ENCODE results near the gene CCDC102B.
"Not testable (repeated sequence)": the region's sequence is repeated elsewhere in the genome, so short reads cannot be mapped to it uniquely, and the experiment has no call there.

Gene CCDC102B

DNA sequence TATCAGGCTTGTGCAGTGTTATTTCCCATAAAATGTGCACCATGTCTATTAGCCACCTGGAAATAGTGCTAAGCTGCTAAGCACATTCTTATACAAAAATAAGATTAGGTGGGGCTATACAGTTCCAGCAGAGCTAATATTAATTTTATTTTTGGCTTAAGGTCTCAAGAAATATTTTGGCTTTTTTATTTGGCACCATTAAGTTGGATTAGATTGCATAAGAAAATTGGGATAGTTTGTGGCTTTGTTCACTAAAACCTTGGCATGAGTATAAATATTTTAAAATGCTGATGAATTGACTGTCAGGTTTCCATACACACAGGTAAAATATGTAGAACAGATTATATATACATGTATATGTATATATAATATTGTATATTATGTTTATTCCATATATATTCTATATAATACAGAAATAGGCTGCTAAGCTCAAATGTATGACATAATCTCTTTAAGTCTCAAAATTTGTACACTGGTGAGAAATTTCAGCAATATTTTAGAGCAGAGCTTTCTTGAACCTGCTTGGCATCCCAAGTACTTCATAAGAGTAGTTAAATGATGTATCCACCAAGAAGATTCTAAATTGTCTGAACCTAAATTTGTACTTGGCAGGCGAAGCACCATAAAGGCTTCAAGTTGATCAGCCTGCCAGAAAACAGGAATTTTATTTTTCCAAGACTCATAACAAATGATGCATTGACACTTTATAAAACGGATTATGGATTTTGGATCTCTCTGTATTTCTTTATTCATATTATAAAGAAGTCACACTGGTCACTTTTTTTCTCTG, 32.6 kb downstream of the CCDC102B start:
- DNase-seq: no peak

DNA sequence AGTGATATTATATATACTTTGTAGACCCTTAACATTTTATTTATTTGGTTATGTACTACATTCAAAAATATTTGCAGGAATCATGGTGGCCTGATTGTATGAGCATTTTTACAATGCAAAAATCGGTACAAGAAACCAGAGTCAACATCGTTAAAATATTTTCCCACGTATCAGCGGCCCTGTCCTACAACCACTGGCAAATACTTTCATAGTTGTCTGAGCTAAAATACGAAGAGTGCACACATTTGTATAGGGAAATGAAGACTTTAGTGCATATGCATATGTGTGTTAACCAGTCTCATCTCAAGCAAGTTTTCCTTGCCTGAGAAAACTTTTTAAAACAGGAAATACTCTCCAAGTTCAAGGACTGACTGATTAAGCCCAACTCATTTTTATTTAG, 35.9 kb downstream of the CCDC102B start:
- no peak for DNase-seq

DNA sequence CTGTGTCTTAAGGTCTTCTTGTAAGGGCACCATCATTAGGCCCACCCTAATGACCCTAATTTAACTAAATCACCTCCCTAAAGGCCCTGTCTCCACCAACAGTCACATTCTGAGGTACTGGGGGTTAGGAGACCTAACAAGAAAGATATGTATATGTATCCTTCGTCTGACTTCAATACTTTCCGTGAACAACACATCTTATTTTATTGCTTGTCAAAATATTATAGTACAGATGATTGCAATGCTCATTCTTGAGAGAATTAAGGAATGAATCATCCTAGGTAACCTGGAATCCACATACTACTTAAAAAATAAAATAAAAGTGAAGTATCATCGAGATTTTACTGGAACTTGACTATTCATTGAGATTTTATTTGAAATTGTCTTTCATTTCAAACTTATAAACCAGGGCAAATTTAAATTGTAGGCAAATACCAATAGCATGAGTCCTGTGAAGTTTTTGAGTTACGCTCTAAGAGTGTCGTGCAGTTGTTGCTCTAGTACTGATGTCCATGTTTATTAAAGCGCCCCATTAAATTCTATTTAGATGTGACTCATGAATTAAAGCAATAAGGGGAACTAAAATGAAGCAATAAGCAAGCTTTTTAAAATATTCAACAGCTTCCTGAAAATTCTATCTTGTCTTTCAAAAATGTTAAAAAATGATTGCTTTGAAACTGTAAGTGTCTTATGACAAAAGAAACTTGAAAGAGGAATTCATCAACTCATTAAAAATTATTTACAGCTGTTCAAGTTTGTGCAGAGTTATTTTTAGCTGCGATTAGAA, 40.0 kb downstream of the CCDC102B start:
- DNase-seq: no peak

DNA sequence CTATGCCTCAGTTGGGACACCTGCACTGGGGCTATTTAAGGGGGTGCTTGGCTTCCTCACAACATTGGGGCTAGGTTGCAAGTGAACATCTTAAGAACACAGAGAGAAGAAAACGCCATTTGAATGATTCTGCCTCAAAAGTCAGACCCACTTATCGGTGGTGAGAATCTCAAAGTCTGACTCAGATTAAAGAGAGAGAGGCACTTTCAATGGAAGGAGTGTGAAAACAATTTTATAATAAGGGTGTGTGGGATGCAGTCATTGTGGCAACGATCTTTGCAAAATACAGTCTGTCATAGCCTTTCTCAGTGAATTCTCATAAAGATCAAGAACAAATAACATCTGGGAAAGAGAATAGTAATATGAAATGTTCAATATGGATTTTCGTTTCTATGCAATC, 41.8 kb downstream of the CCDC102B start:
- DNase-seq: no peak

DNA sequence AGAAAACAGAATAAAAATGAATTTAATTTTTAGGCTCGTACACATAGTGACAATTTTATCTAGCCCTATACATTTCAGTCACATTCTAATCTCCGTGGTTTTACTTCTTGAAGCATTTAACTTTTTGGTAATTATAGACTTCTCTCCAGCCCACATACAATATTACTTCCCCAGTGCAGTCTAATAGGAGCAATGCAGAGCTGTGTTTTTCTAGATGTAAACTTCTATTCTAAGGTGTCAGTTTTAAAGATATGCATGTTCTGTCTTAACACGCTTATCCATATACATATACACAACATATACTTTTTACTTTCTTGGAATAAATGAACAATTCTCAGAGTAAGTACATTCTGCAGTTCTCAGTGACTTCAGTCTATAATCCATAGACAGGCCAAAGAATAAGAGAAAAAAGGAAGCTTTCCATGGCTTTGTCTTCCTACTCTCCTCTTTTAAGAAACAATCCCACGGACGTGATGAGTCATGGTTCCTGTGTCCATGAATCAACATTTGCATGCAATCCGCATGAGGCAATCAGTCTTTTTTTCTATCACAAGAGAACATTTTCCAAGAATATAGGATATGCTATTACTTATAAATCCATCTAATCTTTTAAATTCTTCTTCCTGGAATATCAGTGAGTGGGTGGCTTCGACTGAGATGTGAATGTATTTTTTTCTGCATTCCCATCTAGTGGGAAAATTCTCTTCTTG, 42.8 kb downstream of the CCDC102B start:
- no peak for DNase-seq

DNA sequence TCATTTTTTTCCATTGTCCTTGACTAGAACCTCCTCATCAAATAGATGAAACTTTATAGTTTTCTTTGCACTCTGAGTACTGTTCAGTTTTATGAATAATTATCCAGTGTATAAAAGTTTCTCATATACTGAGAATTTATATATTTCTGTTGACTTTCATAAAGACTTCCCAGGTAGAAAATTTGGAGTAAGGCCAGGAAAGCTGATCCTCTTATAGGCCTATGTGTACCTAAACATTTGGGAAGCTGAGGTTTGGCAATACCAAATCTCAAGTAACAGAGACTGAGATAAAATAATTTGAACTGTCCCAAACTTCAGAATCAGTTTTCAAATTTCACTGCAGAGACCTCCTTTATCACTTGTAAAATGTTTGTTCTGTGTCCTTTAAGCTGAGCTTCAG, 43.4 kb downstream of the CCDC102B start:
- DNase-seq: no peak

DNA sequence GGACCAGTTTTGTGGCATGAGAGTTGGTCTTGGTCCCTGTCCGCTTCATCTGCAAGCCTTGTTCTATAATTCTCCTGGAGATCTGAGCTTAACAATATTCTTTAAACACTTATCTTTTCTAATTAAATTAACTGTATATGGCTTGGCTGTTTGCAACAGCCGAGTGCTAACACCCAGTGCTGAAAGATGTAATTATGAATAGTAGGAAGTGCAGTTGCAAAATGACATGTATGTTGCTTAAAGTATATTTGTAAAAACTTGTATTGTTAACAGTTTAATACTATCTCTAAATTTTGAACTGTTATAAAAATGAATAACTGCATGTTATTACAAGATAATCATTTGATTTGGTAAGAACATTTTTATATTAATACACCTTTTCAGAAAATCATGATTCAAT, 45.1 kb downstream of the CCDC102B start:
- DNase-seq: no peak

DNA sequence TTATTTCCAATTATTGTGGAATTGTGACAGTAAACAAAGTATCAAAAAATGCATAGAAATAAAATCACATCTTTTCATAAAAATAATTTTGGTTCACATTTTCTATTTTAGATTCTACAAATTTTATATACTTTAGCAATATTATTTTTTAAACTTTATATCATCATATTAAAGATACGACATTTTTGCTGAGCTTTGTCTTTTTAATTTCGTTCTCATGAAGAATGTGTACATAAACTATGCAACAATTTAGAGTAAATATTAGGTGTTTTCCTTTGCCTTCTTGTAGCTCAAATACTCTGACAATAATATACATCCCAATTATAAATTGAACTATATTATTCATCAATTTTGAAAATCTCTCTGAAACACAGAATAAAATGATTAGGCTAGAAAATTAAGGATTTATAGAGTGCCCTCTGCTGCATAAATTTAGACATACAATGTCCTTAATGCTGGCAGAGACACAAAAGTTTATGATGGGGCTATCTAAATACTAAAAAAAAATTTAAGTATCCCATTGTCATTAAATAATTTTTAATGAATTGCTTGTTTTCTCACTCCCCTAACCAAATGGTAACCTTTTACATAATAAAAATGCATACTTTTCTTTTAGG, 45.7 kb downstream of the CCDC102B start:
- DNase-seq: no peak

DNA sequence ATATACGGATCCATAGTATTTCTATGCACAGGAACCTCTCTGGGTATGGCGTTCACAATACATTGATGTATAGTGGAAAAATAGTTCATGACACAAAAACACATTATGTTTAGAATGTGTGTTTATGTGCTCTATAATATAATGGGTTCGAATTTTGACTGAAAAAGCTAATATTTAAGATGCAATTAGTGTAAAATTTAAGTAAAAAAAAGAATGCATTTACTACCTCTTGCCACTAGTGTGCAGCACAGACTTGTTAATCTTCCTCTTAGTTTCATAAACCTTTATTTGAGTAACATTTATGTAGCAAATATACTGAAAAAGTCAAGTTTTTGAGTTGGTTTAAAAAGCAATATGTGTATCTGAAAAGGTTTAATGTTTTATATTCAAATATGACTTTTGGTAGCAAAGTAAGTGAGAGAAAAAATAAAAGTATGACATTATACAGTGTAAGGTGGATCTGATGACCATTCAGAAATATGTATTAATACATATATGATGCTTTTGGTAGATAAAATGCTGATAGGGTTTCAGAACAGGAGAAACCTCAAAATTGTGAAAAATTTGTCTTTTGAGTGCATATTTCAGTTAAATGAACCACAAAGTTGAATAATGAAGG, 49.4 kb downstream of the CCDC102B start:
- no peak for DNase-seq

DNA sequence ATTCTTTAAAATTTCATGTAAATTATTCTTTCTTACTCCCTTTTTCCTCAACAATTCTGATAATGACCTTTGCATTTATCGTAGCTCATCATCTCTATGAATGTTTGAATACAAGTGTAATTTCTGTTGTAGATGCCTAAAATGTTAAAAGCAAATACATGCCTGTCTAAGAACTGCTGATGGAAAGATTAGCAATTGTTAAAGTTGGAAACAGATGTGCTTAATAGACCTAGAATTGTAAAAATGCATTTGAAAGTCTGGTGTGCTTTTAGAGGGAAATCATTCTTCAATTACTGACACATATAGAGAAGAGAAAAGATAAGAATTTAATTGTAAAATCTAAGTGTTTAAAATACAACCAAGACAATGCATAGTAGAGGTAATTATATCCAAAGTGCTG, 50.4 kb downstream of the CCDC102B start:
- no peak for DNase-seq

DNA sequence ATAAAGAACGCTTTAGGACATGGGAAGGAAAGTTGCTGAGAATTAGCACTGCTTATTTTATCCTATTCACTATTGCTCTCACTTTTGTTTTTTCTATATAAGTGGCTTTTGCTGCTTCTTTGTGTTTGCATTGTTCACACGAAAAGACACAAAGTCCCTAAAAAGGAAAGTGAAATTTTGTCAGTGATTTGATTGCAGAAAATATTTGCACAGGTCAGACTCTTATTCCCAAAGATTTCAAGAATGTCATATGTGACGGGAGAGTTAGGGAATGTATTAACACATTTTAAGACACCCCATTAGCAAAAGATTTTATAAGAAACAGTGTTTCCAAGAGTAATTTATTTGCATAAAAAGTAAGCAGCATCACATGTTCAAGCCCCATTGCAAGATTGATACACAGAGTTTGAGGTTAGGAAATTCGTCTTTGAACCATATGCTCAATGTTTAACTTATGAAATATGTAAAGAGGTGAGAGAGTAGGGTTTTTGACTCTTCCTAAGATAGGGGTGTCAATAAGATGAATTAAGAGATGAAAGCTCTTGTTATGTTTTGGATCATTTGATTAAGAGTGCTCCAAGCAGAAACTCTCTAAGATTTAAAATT, 57.0 kb downstream of the CCDC102B start:
- DNase-seq: no peak

DNA sequence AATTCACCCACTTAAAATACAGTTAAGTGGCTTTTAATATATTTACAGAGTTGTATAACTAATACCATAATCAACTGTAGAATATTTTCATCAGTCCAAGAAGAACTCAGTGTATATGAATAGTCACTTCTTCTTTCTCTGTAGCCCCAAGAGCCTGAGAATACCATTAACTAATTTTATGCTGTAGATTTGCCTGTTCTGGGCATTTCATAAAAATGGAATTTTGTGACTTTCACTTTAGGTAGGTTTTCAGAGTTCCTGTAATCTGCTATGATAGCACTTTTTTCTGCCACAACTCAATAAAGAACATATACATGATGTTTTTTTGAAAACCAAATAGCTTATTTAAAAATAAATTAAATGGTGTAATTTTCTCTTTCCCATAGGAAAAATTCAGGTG, 57.6 kb downstream of the CCDC102B start:
- no peak for DNase-seq

DNA sequence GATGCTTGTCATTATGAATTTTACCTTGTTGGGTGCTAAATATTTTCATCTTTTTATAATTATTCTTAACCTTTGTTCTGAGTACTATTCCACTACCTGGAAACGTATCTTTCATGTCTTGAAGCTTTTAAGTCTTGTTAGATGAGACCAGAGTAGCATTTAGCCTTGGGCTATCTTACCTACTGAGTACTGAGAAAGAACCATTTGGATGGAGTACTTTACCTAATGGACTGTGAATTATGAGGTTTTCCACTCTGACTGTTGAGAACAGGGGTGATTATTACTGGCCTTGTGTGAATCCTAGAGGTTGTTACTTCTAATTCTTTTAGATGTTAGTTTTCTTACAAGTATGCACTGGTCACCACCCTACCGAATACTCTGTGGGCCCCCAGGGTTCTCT, 63.5 kb downstream of the CCDC102B start:
- no peak for DNase-seq

DNA sequence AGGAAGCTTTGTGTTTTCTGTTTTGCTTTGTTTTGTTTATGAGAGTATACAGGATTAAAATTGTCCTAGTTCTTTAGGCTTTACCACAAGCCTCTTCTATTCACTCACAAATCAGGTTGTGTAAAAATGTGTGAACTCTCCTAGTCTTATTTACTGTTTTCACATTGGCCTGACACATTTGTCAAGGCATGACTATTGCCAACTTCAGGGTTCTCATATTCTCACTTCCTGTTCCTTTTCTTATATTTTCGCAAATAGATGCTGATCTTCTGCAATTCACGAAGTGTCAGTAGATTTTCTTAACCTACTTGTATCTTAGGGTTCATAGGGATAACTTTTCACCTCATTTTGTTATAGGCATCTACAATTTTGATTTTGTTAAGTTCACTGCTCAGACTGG, 67.1 kb downstream of the CCDC102B start:
- DNase-seq: no peak

DNA sequence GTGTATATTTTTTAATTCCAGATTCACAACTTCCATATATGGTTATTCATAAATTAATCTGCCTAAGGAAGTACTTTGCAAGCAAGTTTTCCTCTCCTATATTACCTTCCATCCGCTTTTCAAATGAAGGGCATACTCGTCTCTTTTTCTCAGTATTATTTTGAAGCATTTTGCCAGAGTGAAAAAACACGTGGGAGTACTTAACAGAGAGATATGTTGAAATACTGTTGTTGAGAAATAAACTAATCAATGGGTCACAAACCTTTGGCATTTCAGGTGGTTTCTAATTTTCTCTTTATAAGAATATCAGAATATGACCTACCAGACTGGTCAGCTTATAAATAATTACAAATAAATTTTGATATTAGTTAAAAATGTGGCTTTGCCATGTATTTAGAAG, 67.6 kb downstream of the CCDC102B start:
- no peak for DNase-seq

DNA sequence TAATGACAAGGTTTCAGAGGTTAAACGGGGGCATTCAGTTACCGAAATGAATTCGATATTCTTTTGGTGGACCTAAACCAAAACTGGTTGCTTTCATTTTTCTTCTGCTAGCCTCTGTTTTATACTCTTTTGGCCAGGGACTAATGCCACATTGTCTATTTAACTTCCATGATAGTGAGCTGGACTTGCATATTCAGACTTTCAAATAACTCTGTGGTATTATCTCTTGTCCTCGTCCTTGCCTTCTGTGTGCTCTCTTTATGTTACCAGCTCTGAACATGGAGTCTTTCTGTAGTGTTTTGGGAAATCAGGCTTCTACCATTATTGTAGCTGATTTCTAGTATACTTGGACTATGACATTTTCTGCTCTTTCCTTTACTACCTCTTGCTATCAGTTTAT, 75.1 kb downstream of the CCDC102B start:
- no peak for DNase-seq

DNA sequence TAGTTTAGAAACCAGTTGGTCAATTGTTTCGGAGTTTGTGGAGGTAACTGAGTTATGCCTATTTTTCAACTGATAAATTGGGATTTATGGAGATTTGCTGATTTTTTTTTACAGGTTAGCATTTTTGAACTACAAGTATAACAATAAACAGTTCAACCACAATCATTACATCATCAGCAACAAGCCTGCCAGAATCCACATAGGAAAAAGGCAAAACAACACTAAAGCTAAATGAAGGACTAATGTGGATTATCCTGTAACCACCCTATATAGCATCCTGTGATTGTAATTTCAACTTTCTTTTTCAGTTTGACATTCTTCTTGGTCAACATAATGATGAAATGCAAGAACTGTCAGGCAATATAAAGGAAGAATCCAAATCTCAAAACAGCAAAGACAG, 76.5 kb downstream of the CCDC102B start:
- no peak for DNase-seq

DNA sequence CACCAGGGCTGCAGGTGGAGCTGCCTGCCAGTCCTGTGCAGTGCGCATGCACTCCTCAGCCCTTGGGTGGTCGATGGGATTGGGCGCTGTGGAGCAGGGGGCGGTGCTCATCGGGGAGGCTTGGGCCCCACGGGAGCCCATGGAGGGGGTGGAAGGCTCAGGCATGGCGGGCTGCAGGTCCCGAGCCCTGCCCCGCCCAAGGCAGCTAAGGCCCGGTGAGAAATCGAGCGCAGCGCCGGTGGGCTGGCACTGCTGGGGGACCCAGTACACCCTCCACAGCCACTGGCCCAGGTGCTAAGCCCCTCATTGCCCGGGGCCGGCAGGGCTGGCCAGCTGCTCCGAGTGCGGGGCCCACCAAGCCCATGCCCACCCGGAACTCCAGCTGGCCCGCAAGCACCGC, 82.1 kb downstream of the CCDC102B start:
- not testable (repeated sequence) for DNase-seq

DNA sequence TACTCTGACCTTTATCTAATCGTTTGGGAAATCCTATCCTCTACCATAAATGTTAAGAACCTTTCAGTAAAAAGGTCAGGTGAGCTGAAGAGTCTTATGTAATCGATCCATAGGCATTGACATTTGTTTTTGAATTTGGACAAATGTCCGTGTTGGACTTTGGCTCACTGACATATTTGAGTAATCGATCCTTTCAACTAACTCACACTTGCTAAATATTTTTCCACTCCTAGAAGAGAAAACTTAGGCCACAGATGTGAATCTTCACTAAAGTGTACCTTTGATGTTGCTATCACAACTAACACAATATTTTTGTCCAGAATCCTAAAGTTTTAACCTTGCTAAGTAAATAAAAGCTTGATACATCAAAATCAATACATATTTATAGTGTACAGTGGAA, 89.5 kb downstream of the CCDC102B start:
- no peak for DNase-seq

DNA sequence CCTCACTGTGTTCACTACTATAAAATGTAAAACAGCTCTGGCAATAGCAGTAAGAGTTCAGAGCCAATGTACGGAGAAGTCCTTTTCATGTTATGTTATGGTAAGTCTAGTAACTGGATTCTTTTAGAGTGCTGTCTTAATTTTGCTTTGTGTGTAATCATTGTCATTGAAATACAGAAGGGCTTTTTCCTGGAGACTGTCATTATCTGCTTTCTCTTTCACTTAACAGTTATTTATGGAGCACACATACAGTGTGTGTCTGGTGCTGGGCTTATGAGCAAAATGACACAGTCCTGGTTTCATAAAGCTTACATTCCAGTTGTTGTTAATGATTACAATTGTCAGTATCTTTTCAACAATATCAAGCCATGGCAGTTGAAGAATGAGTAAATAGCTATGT, 95.5 kb downstream of the CCDC102B start:
- no peak for DNase-seq

DNA sequence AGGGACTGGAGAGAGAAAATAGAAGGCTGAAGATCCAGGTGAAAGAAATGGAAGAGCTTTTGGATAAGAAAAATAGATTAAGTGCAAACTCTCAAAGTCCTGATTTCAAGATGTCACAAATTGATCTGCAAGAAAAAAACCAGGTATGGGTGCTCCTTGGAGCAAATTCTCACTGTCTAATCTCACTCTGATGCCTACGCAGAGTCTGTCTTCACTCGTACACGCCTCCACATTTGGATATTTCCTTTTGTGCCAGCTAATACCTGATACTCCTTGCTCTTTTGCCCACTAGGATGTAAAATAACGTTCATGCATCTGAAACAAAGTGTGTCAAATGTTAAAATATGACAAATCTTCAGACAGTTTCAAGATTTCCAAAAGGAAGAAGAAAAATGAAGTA, 99.4 kb downstream of the CCDC102B start:
- no peak for DNase-seq

DNA sequence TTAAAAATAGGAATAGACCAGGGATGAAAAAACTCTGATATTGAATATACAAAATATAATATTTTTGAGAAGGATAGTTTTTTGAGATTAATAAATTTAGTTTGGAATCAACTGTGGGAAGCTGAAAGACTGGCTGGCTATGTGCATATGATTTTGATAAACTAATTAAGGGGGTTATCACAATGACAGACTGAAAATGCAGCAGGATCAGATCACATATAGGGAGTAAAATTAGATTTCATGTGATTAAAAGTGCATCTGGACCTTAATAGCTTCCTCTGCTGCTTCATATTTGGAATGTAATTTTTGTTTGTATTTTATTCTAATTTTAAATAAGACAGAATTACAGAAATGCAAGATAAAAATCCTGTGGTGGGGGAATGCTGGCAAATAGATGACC, 111.7 kb downstream of the CCDC102B start:
- no peak for DNase-seq

Measured in effector CD8-positive, alpha-beta T cell (primary cell).